Fibroblast of lung (primary cell): ENCODE data around the gene WDFY2.

ENCODE experiments used
- CTCF ChIP-seq, 2 donors: IDR thresholded peaks in 1 of 2; conservative IDR thresholded peaks in 1 of 2; 1 replicate in 1 of 2; 2 replicates in 1 of 2; pipeline ENCODE4 v1.5.1; 2011 to 2012; ENCODE audit warnings: low read length in 2 of 2, control low read depth in 1 of 2, inconsistent platforms in 1 of 2, low read depth in 1 of 2, mild to moderate bottlenecking in 1 of 2
- EZH2 ChIP-seq: IDR thresholded peaks from 2 replicates; pipeline ENCODE4 v1.5.1; 2012; ENCODE audit warnings: low read length, control low read depth, mild to moderate bottlenecking; ENCODE audit errors: missing control alignments

- TF ChIP-seq CTCF (conservative IDR thresholded peaks at IDR 0.05 in 1 of 2, IDR thresholded peaks at IDR 0.05 in 1 of 2; ENCODE audit: low read depth in 1 of 2, low read length in 2 of 2) = no peak
- no peak for TF ChIP-seq EZH2
Measured at GRCh38 chr13:51541037-51541436, 43.2 kb upstream of the WDFY2 start.
